Upper lobe of left lung (tissue), 6 donors: ENCODE measurements around the gene PPFIA3. TPM values are rescaled to one million over a fixed set of nuclear protein-coding genes. Genes with fewer than 3 reads are reported as not detected.

Source experiments
- ATAC-seq, 2 donors: fragments of 200-7000 bp; cut with Tn5 transposase; one replicate each; pipeline ENCODE4 v1.9.1; 2022; ENCODE audit warnings: mild to moderate bottlenecking in 2 of 2, moderate library complexity in 2 of 2; ENCODE audit not compliant: low FRiP score in 2 of 2
- DNase-seq, 2 donors: peaks; one replicate each; pipeline ENCODE4 v3.0.0-alpha.2; 2019 to 2020
- H3K27ac ChIP-seq, 4 donors: fragments of 200-600 bp; sonication (generic); one replicate each; pipeline ENCODE4 v1.5.1; 2016 to 2019
- H3K27me3 ChIP-seq, 4 donors: fragments of 200-600 bp; sonication (generic); one replicate each; pipeline ENCODE4 v1.5.1; 2017 to 2019
- H3K36me3 ChIP-seq, 4 donors: fragments of 200-600 bp; sonication (generic); one replicate each; pipeline ENCODE4 v1.5.1; 2016 to 2019
- H3K4me1 ChIP-seq, 4 donors: fragments of 200-600 bp; sonication (generic); one replicate each; pipeline ENCODE4 v1.5.1; 2018 to 2019
- H3K4me3 ChIP-seq, 4 donors: fragments of 200-600 bp; sonication (generic); one replicate each; pipeline ENCODE4 v1.5.1; 2017 to 2019; ENCODE audit warnings: mild to moderate bottlenecking in 2 of 4, moderate library complexity in 1 of 4
- H3K9me3 ChIP-seq, 4 donors: fragments of 200-600 bp; sonication (generic); one replicate each; pipeline ENCODE4 v1.5.1; 2018 to 2019
- CTCF ChIP-seq, 6 experiments: fragments of 450-650 bp in 4 of 6; fragments of 200-600 bp in 2 of 6; sonication (generic) in 2 of 6; IDR thresholded peaks; one replicate each; pipeline ENCODE4 v1.5.1; 2016 to 2019; ENCODE audit warnings: antibody characterized with exemption in 6 of 6
- EP300 ChIP-seq, 4 donors: sonication (generic); formaldehyde crosslinking; IDR thresholded peaks; one replicate each; pipeline ENCODE4 v1.5.1; 2017; ENCODE audit warnings: antibody characterized with exemption in 4 of 4, control low read depth in 2 of 4
- POLR2A ChIP-seq, 4 donors: fragments of 450-650 bp; IDR thresholded peaks; one replicate each; pipeline ENCODE4 v1.5.1; 2016 to 2017; ENCODE audit warnings: antibody characterized with exemption in 4 of 4, mild to moderate bottlenecking in 2 of 4
- POLR2AphosphoS5 ChIP-seq, 2 donors: sonication (generic); formaldehyde crosslinking; IDR thresholded peaks; one replicate each; pipeline ENCODE4 v1.5.1; 2017; ENCODE audit warnings: antibody characterized with exemption in 2 of 2
- WGBS, 2 donors: methylation state at CpG; one replicate each; pipeline ENCODE4 v1.1.5; 2017 to 2018; 5-methylcytosine and 5-hydroxymethylcytosine counted together
- total RNA-seq, 6 donors: library from RNA; depleted of rRNA in 4 of 6; stranded (reverse); fragments of >200 nt in 4 of 6; gene quantifications; one replicate each; pipeline versions ENCODE4 v1.1.0 to v1.2.1, GENCODE V29; 2016 to 2021
- donor health status: DM: no; HTN: no; CAD: no; lungs with moderate emphysema.
- donor health status: DM: no; HTN: yes; CAD: no; lungs with severe emphysema.

Gene PPFIA3
- total RNA-seq, 6 donors from 2014 or later: 2.4 to 11.5 (median 5.9) TPM

- Histone ChIP-seq H3K27ac (no peak overlapping the region), H3K36me3 (no peaks in the 10 kb centered on the region), H3K9me3 (no peaks in the 10 kb centered on the region), H3K4me1 (peaks cover 26 to 49% (median 31%) of the 10 kb centered on the region in 4 donors), H3K27me3 (no peaks in the 10 kb centered on the region), H3K4me3 (no peak overlapping the region)
- TF ChIP-seq POLR2A (IDR thresholded peaks at IDR 0.05) (no peak), CTCF (IDR thresholded peaks at IDR 0.05) (no peak), POLR2AphosphoS5 (IDR thresholded peaks at IDR 0.05) (no peak), EP300 (IDR thresholded peaks at IDR 0.05) (no peak)
- DNase-seq (no peak), ATAC-seq (no peak)
- WGBS, 2 donors: 95 to 100% methylated on average over 6 of the region's 6 CpGs
These were observed 34.9 kb downstream of the PPFIA3 start for GRCh38 chr19:49154279-49154678.

DNA sequence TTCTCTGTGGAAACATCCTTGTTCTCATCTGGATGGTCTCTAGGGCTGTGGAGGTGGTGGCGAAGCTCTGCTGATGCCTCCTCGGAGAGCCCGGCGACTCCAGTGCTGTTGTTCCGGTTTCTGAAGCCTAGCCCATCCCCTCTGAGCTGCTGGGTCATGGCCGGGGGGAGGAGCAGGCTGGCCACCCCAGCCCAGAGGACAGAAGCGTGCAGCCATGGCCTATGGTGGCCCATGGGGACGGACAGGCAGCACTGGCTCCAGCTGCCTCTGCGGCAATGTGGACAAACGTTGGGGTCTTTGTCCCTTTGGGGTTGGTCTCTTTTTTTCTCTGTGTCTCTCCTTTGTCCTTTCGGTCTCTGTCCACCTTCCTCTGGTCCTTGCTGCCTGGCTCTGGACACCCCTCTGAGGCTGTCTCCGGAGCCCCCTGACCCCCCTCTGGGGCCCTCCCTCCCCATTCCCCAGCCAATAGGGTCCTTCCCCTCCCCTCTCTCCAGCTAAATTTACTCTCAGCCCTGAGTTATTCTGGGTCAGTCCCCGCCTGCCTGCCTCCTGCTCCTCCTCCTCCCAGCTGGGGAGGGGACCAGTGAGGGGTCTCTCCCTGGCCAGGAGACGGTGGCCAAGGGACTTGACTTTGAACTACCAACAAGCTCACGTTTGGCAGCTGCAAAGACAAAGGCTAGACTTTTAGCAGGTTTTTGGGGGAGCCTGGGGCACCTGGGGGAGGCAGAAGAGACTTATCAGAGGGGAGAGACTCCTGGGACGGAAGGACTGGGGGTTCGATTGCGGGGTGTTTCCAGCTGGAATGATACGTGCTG is 35.9 kb downstream of the PPFIA3 start, which contains the start of gene HRC:
HRC (minus strand) TSS at position 392 of the 815 bp plus-strand sequence; CDS start at position 233, 159 bp downstream.
- Histone ChIP-seq H3K4me3 (no peak within 1 kb of the TSS), H3K27me3 (no peaks in the 10 kb centered on the region), H3K9me3 (no peaks in the 10 kb centered on the region), H3K36me3 (no peaks in the 10 kb centered on the region), H3K4me1 (peaks cover 23 to 43% (median 25%) of the 10 kb centered on the region in 4 donors), H3K27ac (peak within 1 kb of the TSS in 3 of 4 donors; percentile 2 to 32 (median 7))
- no peak for DNase-seq
- 69 to 76% methylated on average over 15 to 19 of the region's 19 CpGs for WGBS, 2 donors
- TF ChIP-seq POLR2AphosphoS5 (IDR thresholded peaks at IDR 0.05): no peak
- TF ChIP-seq EP300 (IDR thresholded peaks at IDR 0.05): no peak
- no peak for TF ChIP-seq POLR2A (IDR thresholded peaks at IDR 0.05)
- no peak for TF ChIP-seq CTCF (IDR thresholded peaks at IDR 0.05)
- ATAC-seq: no peak

GRCh38 chr19:49155820-49156346 is 36.5 kb downstream of the PPFIA3 start:
- DNase-seq (no peak), ATAC-seq (no peak)
- Histone ChIP-seq H3K27ac (peak overlapping the region in 2 of 4 donors; percentile 7 to 32), H3K36me3 (no peaks in the 10 kb centered on the region), H3K9me3 (no peaks in the 10 kb centered on the region), H3K27me3 (no peaks in the 10 kb centered on the region), H3K4me3 (no peak overlapping the region), H3K4me1 (peaks cover 19 to 36% (median 24%) of the 10 kb centered on the region in 4 donors)
- TF ChIP-seq POLR2AphosphoS5 (IDR thresholded peaks at IDR 0.05) (no peak), POLR2A (IDR thresholded peaks at IDR 0.05) (no peak), CTCF (IDR thresholded peaks at IDR 0.05) (no peak), EP300 (IDR thresholded peaks at IDR 0.05) (no peak)
- 59 to 71% methylated on average over 4 of the region's 4 CpGs for WGBS, 2 donors

DNA sequence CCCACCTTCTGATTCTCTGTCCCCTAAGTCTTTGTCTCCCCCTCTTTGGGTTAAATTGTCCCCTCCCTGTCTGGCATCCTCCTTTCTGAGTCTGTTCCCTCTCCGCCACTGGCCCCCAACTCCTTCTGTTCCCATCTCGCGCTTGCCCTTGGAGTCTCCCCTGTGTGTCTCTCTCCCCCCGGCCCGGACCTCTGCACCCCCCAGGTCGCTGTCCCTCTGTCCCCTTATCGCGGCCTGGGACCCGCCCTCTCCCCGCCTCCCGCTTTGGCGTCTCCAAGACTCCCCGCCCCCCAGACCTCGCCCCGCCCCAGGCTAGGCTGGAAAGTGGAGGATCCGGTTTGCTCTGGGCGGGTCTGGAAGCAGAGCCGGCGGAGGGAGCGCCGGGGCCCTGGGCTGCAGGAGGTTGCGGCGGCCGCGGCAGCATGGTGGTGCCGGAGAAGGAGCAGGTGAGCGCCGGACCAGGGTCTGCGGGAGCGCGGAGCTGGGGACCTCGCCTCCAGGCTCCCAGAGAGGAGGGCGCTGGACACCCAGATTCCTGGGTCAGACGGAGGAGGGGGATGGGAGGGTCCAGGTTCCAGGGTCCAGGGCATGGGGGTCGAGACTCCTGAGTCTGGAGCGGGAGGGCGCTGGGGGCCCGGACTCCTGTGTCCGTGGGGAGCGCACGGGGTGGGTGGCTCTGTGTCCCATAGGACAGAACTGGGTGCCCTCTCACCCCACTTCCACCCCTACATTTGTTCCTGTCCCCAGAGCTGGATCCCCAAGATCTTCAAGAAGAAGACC is 38.3 kb downstream of the PPFIA3 start, which contains the start of gene TRPM4:
TRPM4 (plus strand) TSS at position 348 of the 780 bp plus-strand sequence; CDS start at position 423, 75 bp downstream.
- peaks cover 0 to 5% (median 0%) of the 10 kb centered on the region in 4 donors for H3K36me3 ChIP-seq
- peaks cover 11 to 23% (median 14%) of the 10 kb centered on the region in 4 donors for H3K4me1 ChIP-seq
- peak in 3 of 4 donors; percentile 55 to 83 (median 58) for TF ChIP-seq POLR2A (IDR thresholded peaks at IDR 0.05)
- no peak for TF ChIP-seq EP300 (IDR thresholded peaks at IDR 0.05)
- peak in 1 of 6 experiments; percentile 4 for TF ChIP-seq CTCF (IDR thresholded peaks at IDR 0.05)
- TF ChIP-seq POLR2AphosphoS5 (IDR thresholded peaks at IDR 0.05): peak; percentile 63 to 88
- no peaks in the 10 kb centered on the region for H3K9me3 ChIP-seq
- no peaks in the 10 kb centered on the region for H3K27me3 ChIP-seq
- peak; percentile 95 to 97 for ATAC-seq
- peak within 1 kb of the TSS; percentile 56 to 99 (median 81) for H3K4me3 ChIP-seq
- peak within 1 kb of the TSS; percentile 85 to 95 (median 90) for H3K27ac ChIP-seq
- DNase-seq: peak; percentile 92 to 96
- WGBS, 2 donors: 0 to 2% methylated on average over 27 to 31 of the region's 41 CpGs
